IMR-90 (cell line): ENCODE measurements around the gene UACA. TPM values are rescaled to one million over a fixed set of nuclear protein-coding genes. Genes with fewer than 3 reads are reported as not detected.
A peak's percentile ranks its signal among the peaks of the same experiment; 100 is the strongest.

ENCODE experiments used
- ATAC-seq: fragments of 200-7000 bp; cut with Tn5 transposase; 2 replicates; pipeline ENCODE4 v1.9.1; 2020; ENCODE audit warnings: low read depth, mild to moderate bottlenecking, moderate library complexity
- BruUV-seq: library from RNA; stranded (reverse); fragments of 400-500 nt; replicated peaks from 2 replicates; lab custom pipeline; 2021; lab: Mats Ljungman, UMichigan
- CTCF ChIA-PET: fragments of 300-600 bp; formaldehyde crosslinking; extraction: SDS; loops from one replicate; lab custom pipeline; 2021; ENCODE audit warnings: antibody characterized with exemption; lab: Yijun Ruan, JAX
- POLR2A ChIA-PET: fragments of 300-600 bp; sonication (Branson Sonifier 250); formaldehyde crosslinking; loops from one replicate; lab custom pipeline; 2022; ENCODE audit warnings: antibody characterized with exemption; ENCODE audit not compliant: unreplicated experiment; lab: Charles Lee
- DNase-seq: peaks from one replicate; pipeline ENCODE4 v3.0.0; 2013
- H2AFZ ChIP-seq: replicated peaks from 2 replicates; pipeline ENCODE3; 2013; ENCODE audit warnings: low read length, mild to moderate bottlenecking; ENCODE audit not compliant: poor library complexity
- H2AK5ac ChIP-seq: 2 replicates; pipeline ENCODE4 v1.6.1; 2013; ENCODE audit warnings: low read depth, low read length, inconsistent platforms
- H2AK9ac ChIP-seq: replicated peaks from 2 replicates; pipeline ENCODE3; 2013; ENCODE audit warnings: mild to moderate bottlenecking, low read depth, low read length, moderate library complexity; ENCODE audit not compliant: poor library complexity
- H2BK120ac ChIP-seq: 2 replicates; pipeline ENCODE4 v1.6.1; 2013; ENCODE audit warnings: low read depth, low read length, inconsistent platforms
- H2BK15ac ChIP-seq: 3 replicates; pipeline ENCODE4 v1.6.1; 2013; ENCODE audit warnings: low read depth, low read length, inconsistent platforms
- H2BK20ac ChIP-seq: 2 replicates; pipeline ENCODE4 v1.6.1; 2013; ENCODE audit warnings: low read depth, mild to moderate bottlenecking, inconsistent platforms, low read length, moderate library complexity
- H2BK5ac ChIP-seq: 2 replicates; pipeline ENCODE4 v1.6.1; 2013; ENCODE audit warnings: mild to moderate bottlenecking, low read depth, low read length, inconsistent platforms; ENCODE audit not compliant: poor library complexity, severe bottlenecking
- H3K14ac ChIP-seq: replicated peaks from 2 replicates; pipeline ENCODE4 v1.6.1; 2013; ENCODE audit warnings: low read depth, low read length, inconsistent platforms
- H3K18ac ChIP-seq: 2 replicates; pipeline ENCODE4 v1.6.1; 2013; ENCODE audit warnings: low read depth, low read length, control low read depth
- H3K23ac ChIP-seq: 2 replicates; pipeline ENCODE4 v1.6.1; 2013; ENCODE audit warnings: low read depth, low read length, inconsistent platforms
- H3K27ac ChIP-seq: 2 replicates; pipeline ENCODE4 v1.5.1; 2013; ENCODE audit warnings: mild to moderate bottlenecking, control low read depth, low read length; ENCODE audit not compliant: insufficient read depth
- H3K27me3 ChIP-seq: 2 replicates; pipeline ENCODE4 v1.6.1; 2013; ENCODE audit warnings: low read length; ENCODE audit not compliant: control insufficient read depth, insufficient read depth
- H3K36me3 ChIP-seq: 2 replicates; pipeline ENCODE4 v1.6.1; 2013; ENCODE audit warnings: low read length, mixed read lengths; ENCODE audit not compliant: control insufficient read depth, insufficient read depth
- H3K4ac ChIP-seq: 2 replicates; pipeline ENCODE4 v1.6.1; 2013; ENCODE audit warnings: low read depth, low read length, inconsistent platforms
- H3K4me1 ChIP-seq: 2 replicates; pipeline ENCODE4 v1.6.1; 2013; ENCODE audit warnings: low read length, mixed read lengths; ENCODE audit not compliant: control insufficient read depth, insufficient read depth
- H3K4me2 ChIP-seq: 2 replicates; pipeline ENCODE4 v1.6.1; 2013; ENCODE audit warnings: low read depth, mild to moderate bottlenecking, control low read depth, low read length, moderate library complexity
- H3K4me3 ChIP-seq: 2 replicates; pipeline ENCODE4 v1.5.1; 2013; ENCODE audit warnings: low read depth, mild to moderate bottlenecking, control low read depth, low read length, moderate library complexity; ENCODE audit not compliant: insufficient read depth
- H3K56ac ChIP-seq: 2 replicates; pipeline ENCODE4 v1.6.1; 2013; ENCODE audit warnings: low read length, inconsistent platforms; ENCODE audit not compliant: insufficient read depth; ENCODE audit errors: extremely low read depth
- H3K79me1 ChIP-seq, 2 experiments: 2 replicates each; pipeline ENCODE4 v1.6.1; 2013; ENCODE audit warnings: low read length in 2 of 2, inconsistent platforms in 1 of 2, low read depth in 1 of 2
- H3K9ac ChIP-seq: 2 replicates; pipeline ENCODE4 v1.6.1; 2013; ENCODE audit warnings: low read depth, low read length, control low read depth
- H3K9me1 ChIP-seq: 2 replicates; pipeline ENCODE4 v1.6.1; 2013; ENCODE audit warnings: low read length, inconsistent platforms; ENCODE audit not compliant: insufficient read depth
- H3K9me3 ChIP-seq: 2 replicates; pipeline ENCODE4 v1.6.1; 2013; ENCODE audit warnings: low read length; ENCODE audit not compliant: control insufficient read depth, insufficient read depth
- H4K20me1 ChIP-seq: 2 replicates; pipeline ENCODE4 v1.6.1; 2013; ENCODE audit warnings: low read length, inconsistent platforms; ENCODE audit not compliant: insufficient read depth
- H4K5ac ChIP-seq: 2 replicates; pipeline ENCODE4 v1.6.1; 2013; ENCODE audit warnings: mild to moderate bottlenecking, low read depth, low read length, control low read depth
- H4K8ac ChIP-seq, 2 experiments: 2 replicates each; pipeline ENCODE4 v1.6.1; 2013; ENCODE audit warnings: low read depth in 2 of 2, low read length in 2 of 2, control low read depth in 1 of 2, inconsistent platforms in 1 of 2
- H4K91ac ChIP-seq: 2 replicates; pipeline ENCODE4 v1.6.1; 2013; ENCODE audit warnings: low read depth, low read length, inconsistent platforms; ENCODE audit not compliant: insufficient read depth
- CEBPB ChIP-seq: IDR thresholded peaks from 2 replicates; pipeline ENCODE4 v1.6.1; 2012; ENCODE audit warnings: low read depth, low read length, improper control_type of control experiment
- WGBS, 2 experiments: methylation state at CpG; one replicate each; pipeline versions ENCODE4 v1.1.5 to v1.1.7; 2013; ENCODE audit warnings: missing lambda C conversion rate in 2 of 2; ENCODE audit not compliant: insufficient read length in 1 of 2; ENCODE audit errors: extremely low coverage in 2 of 2; 5-methylcytosine and 5-hydroxymethylcytosine counted together
- dilution Hi-C: fragments of 300-500 bp; cut with HindIII; formaldehyde crosslinking; loops from one replicate; pipeline ENCODE4 v1.14.3; 2018; ENCODE audit warnings: low sequenced_read_pairs; ENCODE audit not compliant: unreplicated experiment
- in situ Hi-C: fragments of 300-500 bp; cut with MboI; formaldehyde crosslinking; loops from 3 replicates; pipeline ENCODE4 v1.14.3; 2019; ENCODE audit warnings: low sequenced_read_pairs, inconsistent platforms, mixed read lengths
- intact Hi-C: fragments of 100-400 bp; cut with micrococcal nuclease; formaldehyde crosslinking; loops from 2 replicates; pipeline ENCODE4 v1.10.0; 2022
- polyA plus RNA-seq, 3 experiments: library from polyadenylated mRNA; depleted of rRNA; stranded (reverse); fragments of >200 nt; gene quantifications; 2 replicates each; pipeline ENCODE4 v1.2.3, GENCODE V29; 2012; ENCODE audit warnings: low replicate concordance in 1 of 3
- total RNA-seq: library from RNA; depleted of rRNA; stranded (reverse); fragments of >200 nt; gene quantifications from 2 replicates; pipeline ENCODE4 v1.2.3, GENCODE V29; 2012

UACA gene
- total and polyA plus RNA-seq, 2 of the 4 experiments (the other 2 are of a cell fraction): 156 to 507 TPM

- no peak overlapping the region for H3K27ac ChIP-seq
- H3K23ac ChIP-seq: 0 out of 2 replicates have a peak overlapping the region, but pooled peaks have one; percentile 44
- no peak overlapping the region for H3K18ac ChIP-seq
- no peak overlapping the region for H2BK5ac ChIP-seq
- peaks cover 10 to 55% of the 10 kb centered on the region in 2 experiments for H3K79me1 ChIP-seq
- no peak overlapping the region for H4K91ac ChIP-seq
- no peak overlapping the region for H2AFZ ChIP-seq
- no peak overlapping the region for H2BK20ac ChIP-seq
- H3K9ac ChIP-seq: no peak overlapping the region
- ChIA-PET CTCF (interaction anchor here (0.7 kb wide), 1 partner anchor 42 kb away, joined by 3 read pairs; no protein-coding TSS in a partner anchor), POLR2A (interaction anchor here (0.5 kb wide), 1 partner anchor 62 kb away, joined by 9 read pairs; no protein-coding TSS in a partner anchor)
- intact Hi-C loops (no loop called here), dilution Hi-C loops (no loop called here), in situ Hi-C loops (no loop called here)
- no peak overlapping the region for H3K4ac ChIP-seq
- H3K14ac ChIP-seq: no peak overlapping the region
- H3K9me1 ChIP-seq: peaks cover 14% of the 10 kb centered on the region
- peaks cover 6% of the 10 kb centered on the region for H3K4me1 ChIP-seq
- no peak overlapping the region for H2AK9ac ChIP-seq
- no peaks in the 10 kb centered on the region for H3K9me3 ChIP-seq
- no peak overlapping the region for H4K5ac ChIP-seq
- no peak overlapping the region for H4K8ac ChIP-seq
- no peak for TF ChIP-seq CEBPB
- no peak overlapping the region for H3K56ac ChIP-seq
- H3K36me3 ChIP-seq: no peaks in the 10 kb centered on the region
- H2BK120ac ChIP-seq: no peak overlapping the region
- ATAC-seq: no peak
- no TSS peak for BruUV-seq
- H3K27me3 ChIP-seq: no peaks in the 10 kb centered on the region
- no peak overlapping the region for H3K4me2 ChIP-seq
- no peak overlapping the region for H2AK5ac ChIP-seq
- H3K4me3 ChIP-seq: no peak overlapping the region
- no peak overlapping the region for H2BK15ac ChIP-seq
- DNase-seq: no peak
- peaks cover 35% of the 10 kb centered on the region for H4K20me1 ChIP-seq
- 100% methylated on average over 2 of the region's 8 CpGs; no CpG with 5 or more reads in 1 of the 2 experiments for WGBS, 2 experiments
These were observed 13.0 kb downstream of the UACA start for GRCh38 chr15:70750203-70750869.
